ENCODE data around the gene PRAMEF12. TPM values are rescaled to one million over a fixed set of nuclear protein-coding genes. Genes with fewer than 3 reads are reported as not detected.
"Not testable (repeated sequence)": the region's sequence is repeated elsewhere in the genome, so short reads cannot be mapped to it uniquely, and the experiment has no call there.

Gene PRAMEF12
- total and polyA plus RNA-seq, 12 donors: not detected

DNA sequence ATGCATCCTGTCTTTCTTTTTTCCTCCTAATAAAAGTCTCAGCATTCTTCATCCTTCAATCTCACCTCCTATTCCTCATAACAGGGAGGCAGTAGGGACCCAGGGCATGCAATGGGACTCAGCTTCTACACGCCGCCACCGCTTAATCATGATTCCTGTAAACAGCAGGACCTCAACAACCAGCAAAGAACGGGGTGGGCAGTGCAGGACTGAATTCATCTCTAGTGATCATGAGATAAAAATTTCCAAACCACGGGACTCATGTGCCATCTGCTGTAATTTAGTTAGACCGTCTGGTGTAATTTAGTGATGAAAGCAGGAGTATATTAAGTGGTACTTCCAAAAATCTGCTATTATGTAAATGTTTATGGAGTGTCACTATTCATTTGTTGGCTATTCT lies 5.4 kb downstream of the PRAMEF12 start:
- no peaks in the 10 kb centered on the region for H3K9me3 ChIP-seq (replicated peaks in 1 of 3)
- intact Hi-C loops (cut with DNase I): no loop called here
- TF ChIP-seq POLR2A (IDR thresholded peaks at IDR 0.05): no peak
- TF ChIP-seq, protein P1, sequence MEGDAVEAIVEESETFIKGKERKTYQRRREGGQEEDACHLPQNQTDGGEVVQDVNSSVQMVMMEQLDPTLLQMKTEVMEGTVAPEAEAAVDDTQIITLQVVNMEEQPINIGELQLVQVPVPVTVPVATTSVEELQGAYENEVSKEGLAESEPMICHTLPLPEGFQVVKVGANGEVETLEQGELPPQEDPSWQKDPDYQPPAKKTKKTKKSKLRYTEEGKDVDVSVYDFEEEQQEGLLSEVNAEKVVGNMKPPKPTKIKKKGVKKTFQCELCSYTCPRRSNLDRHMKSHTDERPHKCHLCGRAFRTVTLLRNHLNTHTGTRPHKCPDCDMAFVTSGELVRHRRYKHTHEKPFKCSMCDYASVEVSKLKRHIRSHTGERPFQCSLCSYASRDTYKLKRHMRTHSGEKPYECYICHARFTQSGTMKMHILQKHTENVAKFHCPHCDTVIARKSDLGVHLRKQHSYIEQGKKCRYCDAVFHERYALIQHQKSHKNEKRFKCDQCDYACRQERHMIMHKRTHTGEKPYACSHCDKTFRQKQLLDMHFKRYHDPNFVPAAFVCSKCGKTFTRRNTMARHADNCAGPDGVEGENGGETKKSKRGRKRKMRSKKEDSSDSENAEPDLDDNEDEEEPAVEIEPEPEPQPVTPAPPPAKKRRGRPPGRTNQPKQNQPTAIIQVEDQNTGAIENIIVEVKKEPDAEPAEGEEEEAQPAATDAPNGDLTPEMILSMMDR (IDR thresholded peaks at IDR 0.05): no peak
- peaks cover 6% of the 10 kb centered on the region for H3K27me3 ChIP-seq
- DNase-seq: no peak
- 76 to 85% (median 82%) methylated on average over 6 of the region's 6 CpGs for WGBS, 4 donors
- no peaks in the 10 kb centered on the region for H3K4me1 ChIP-seq (replicated peaks in 1 of 2)
- no peak overlapping the region for H3K4me3 ChIP-seq
- H3K27ac ChIP-seq: no peak overlapping the region
- H3K36me3 ChIP-seq (replicated peaks in 1 of 2): no peaks in the 10 kb centered on the region

DNA sequence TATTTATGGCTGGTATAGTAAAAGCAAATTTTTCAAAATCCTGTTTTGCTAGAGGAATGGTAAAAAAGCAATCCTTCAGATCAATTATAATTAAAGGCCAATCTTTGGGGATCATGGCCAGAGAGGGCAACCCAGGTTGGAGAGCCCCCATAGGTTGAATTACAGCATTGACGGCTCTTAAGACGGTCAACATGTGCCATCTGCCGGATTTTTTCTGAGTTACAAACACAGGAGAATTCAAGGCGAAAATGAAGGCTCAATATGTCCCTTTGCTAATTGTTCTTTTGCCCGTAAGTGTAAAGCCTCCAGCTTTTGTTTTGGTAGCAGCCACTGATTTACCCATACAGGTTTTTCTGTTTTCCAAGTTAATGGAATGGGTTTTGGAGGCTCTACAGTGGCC lies 8.0 kb downstream of the PRAMEF12 start:
- H3K27me3 ChIP-seq; H3K9me3 ChIP-seq (replicated peaks in 1 of 3); intact Hi-C loops (cut with DNase I); H3K36me3 ChIP-seq (replicated peaks in 1 of 2); DNase-seq; H3K4me3 ChIP-seq; H3K4me1 ChIP-seq (replicated peaks in 1 of 2); H3K27ac ChIP-seq: not testable (repeated sequence)
- WGBS, 4 donors: 64 to 78% (median 69%) methylated on average over 2 to 5 of the region's 5 CpGs

DNA sequence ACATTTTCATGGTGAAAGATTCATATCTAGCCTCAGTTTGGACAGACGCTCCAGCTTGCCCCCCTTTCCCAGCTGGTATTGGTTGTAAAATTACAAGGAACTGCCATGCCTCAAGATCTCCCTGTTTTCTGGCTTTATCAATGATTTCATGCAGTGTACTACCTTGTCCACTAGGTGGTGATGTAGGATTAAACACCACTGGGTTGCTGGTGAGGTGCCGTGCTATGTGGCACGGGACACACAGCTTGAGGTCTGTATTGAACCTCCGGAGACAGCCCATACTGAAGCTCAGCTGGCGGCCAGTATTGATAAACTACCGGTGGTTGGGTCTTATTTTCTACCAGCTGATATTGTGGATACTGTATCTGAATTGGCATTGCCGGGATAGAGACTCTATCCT lies 10.2 kb downstream of the PRAMEF12 start:
- H3K4me3 ChIP-seq; intact Hi-C loops (cut with DNase I); H3K27me3 ChIP-seq; H3K27ac ChIP-seq; H3K9me3 ChIP-seq (replicated peaks in 1 of 3); H3K36me3 ChIP-seq (replicated peaks in 1 of 2); H3K4me1 ChIP-seq (replicated peaks in 1 of 2): not testable (repeated sequence)
- DNase-seq: peak in 1 of 7 donors; percentile 2
- whole genome bisulfite sequencing, 4 donors: 25 to 100% (median 34%) methylated on average over 1 to 6 of the region's 7 CpGs

DNA sequence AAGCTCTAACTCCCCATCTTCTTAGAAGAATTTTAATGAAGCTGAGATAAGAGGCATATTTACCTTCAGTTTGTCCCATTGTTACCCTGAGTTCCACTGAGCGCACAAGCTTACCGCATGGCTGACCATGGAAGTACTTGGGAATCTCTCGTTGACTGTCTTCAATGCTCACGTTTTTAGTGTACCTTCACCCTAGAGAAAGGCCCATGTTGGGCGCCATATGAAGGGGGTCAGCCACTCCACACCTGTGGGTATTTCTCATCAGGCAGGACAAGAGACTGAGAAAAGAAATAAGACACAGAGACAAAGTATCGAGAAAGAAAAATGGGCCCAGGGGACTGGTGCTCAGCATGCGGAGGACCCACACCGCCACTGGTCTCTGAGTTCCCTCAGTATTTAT lies 11.2 kb downstream of the PRAMEF12 start:
- H3K27ac ChIP-seq; H3K9me3 ChIP-seq (replicated peaks in 1 of 3); DNase-seq; H3K4me3 ChIP-seq; intact Hi-C loops (cut with DNase I); H3K4me1 ChIP-seq (replicated peaks in 1 of 2); H3K27me3 ChIP-seq; H3K36me3 ChIP-seq (replicated peaks in 1 of 2): not testable (repeated sequence)
- WGBS, 4 donors: 86 to 92% (median 89%) methylated on average over 7 of the region's 8 CpGs

DNA sequence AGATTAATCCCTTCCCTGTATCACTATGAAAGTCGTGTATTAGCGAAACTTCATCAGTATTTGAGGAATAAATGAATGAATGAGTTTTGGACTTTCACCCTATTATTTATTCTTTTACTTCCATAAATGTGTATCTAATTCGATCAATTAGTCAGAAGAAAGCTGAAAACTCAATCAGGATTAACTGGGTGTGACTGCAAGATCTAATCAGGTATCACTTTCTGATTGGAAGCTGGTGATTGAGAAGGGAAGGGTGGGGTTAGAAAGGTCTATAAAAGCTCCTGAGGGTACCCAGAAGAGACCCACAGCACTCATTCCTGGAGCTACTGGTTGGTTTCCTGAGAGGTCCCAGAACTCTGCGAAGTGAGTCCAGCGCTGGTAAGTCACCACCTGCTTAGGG lies 17.6 kb downstream of the PRAMEF12 start, which contains the start of gene PRAMEF1:
Gene PRAMEF1, plus strand, starts transcription at position 301 of the 400 bp plus-strand sequence. CDS start 1,831 bp downstream, outside the sequence.
- not testable (repeated sequence) for H3K36me3 ChIP-seq (replicated peaks in 1 of 2)

DNA sequence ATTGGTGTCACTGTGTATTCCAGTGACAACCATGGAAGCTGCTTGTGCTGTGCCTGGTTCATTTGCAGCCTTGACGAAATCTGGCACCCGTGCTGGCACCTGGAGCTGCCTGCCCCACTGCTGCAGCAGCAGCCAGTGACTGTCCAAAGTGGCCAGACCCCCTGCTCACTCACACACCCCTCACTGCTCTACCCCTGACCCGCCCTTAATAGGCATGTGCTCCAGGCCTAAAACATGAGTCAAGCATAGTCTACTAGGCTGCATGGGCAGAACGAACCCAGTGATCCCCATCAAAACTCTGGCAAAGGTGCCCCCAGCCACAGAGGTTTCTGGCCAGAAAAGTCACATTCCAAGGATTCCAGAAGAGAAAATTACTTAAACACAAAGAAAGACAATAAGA lies 25.4 kb downstream of the PRAMEF12 start:
- no peaks in the 10 kb centered on the region for H3K4me1 ChIP-seq (replicated peaks in 1 of 2)
- no peak overlapping the region for H3K27ac ChIP-seq
- no peak overlapping the region for H3K4me3 ChIP-seq
- intact Hi-C loops (cut with DNase I): no loop called here
- H3K27me3 ChIP-seq: no peaks in the 10 kb centered on the region
- TF ChIP-seq, protein P1 (IDR thresholded peaks at IDR 0.05): no peak
- TF ChIP-seq POLR2A (IDR thresholded peaks at IDR 0.05): no peak
- no peak for DNase-seq
- 53 to 63% (median 56%) methylated on average over 4 of the region's 4 CpGs; no CpG with 5 or more reads in 1 of the 4 donors for WGBS, 4 donors
- H3K9me3 ChIP-seq (replicated peaks in 1 of 3): no peaks in the 10 kb centered on the region
- no peaks in the 10 kb centered on the region for H3K36me3 ChIP-seq (replicated peaks in 1 of 2)

More for the DNA sequence above, 17.6 kb downstream of the PRAMEF12 start, which contains the start of gene PRAMEF1:
- H3K4me1 ChIP-seq (replicated peaks in 1 of 2); H3K4me3 ChIP-seq; H3K27me3 ChIP-seq; intact Hi-C loops (cut with DNase I); H3K27ac ChIP-seq; H3K9me3 ChIP-seq (replicated peaks in 1 of 3); DNase-seq: not testable (repeated sequence)
- whole genome bisulfite sequencing, 4 donors: 76 to 82% (median 77%) methylated on average over 3 to 5 of the region's 5 CpGs
